HepG2 (cell line): ENCODE measurements around the gene MAPK14. TPM values are rescaled to one million over a fixed set of nuclear protein-coding genes. Genes with fewer than 3 reads are reported as not detected.

ENCODE experiments used
- MXI1 ChIP-seq: IDR thresholded peaks from 3 replicates; pipeline ENCODE4 v1.6.1; 2012; ENCODE audit warnings: low read depth, low read length, inconsistent platforms, borderline replicate concordance
- STAG1 ChIP-seq: sonication (generic); formaldehyde crosslinking; IDR thresholded peaks from 2 replicates; pipeline ENCODE4 v1.4.0; 2020; ENCODE audit warnings: missing genetic modification reagents
- polyA plus RNA-seq, 8 experiments: library from polyadenylated mRNA; depleted of rRNA in 3 of 8; stranded (reverse) in 7 of 8; unstranded in 1 of 8; fragments of >200 nt; fragmentation: Illumina TruSeq in 4 of 8; extraction: Trizol in 4 of 8; gene quantifications; 2 replicates each; pipeline versions ENCODE4 v1.2.1 to v1.2.3, GENCODE V29; 2011 to 2016; ENCODE audit warnings: low read depth in 4 of 8, missing spikeins in 1 of 8, mixed read lengths in 1 of 8; ENCODE audit not compliant: insufficient read depth in 1 of 8
- total RNA-seq, 5 experiments: library from RNA; depleted of rRNA; stranded (reverse); fragments of >200 nt; fragmentation: Illumina TruSeq; extraction: Trizol; gene quantifications; 2 replicates each; pipeline ENCODE4 v1.2.3, GENCODE V29; 2016; ENCODE audit warnings: low read depth in 1 of 5
- TF ChIP-seq, protein P1 (sequence below): sonication (generic); formaldehyde crosslinking; IDR thresholded peaks from 2 replicates; pipeline ENCODE4 v1.4.0; 2020; ENCODE audit warnings: missing genetic modification reagents
- TF ChIP-seq, protein P2 (sequence below): sonication (generic); formaldehyde crosslinking; IDR thresholded peaks from 2 replicates; pipeline ENCODE4 v1.5.1; 2020; ENCODE audit warnings: mild to moderate bottlenecking, missing genetic modification reagents, moderate library complexity
- TF ChIP-seq, protein P3 (sequence below): sonication (generic); formaldehyde crosslinking; IDR thresholded peaks from 2 replicates; pipeline ENCODE4 v1.5.0; 2020; ENCODE audit warnings: mild to moderate bottlenecking, missing genetic modification reagents, moderate library complexity

The MAPK14 gene
- total and polyA plus RNA-seq, 2 of the 13 experiments (the other 11 are each of a cell fraction or from before 2014, with no cell fraction given): 66.3 to 67.3 TPM

DNA sequence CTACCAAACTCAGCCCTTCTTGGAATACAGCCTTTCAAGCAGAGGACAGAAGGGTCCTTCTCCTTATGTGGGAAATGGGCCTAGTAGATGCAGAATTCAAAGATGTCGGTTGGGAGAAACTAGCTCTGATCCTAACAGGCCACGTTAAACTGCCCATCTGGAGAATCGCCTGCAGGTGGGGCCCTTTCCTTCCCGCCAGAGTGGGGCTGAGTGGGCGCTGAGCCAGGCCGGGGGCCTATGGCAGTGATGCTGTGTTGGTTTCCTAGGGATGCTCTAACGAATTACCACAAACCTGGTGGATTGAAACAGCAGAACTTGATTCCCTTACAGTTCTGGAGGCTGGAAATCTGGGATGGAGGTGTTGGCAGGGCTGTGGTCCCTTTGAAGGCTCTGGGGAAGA lies 111.8 kb downstream of the MAPK14 start (continued):
- TF ChIP-seq, protein P1, sequence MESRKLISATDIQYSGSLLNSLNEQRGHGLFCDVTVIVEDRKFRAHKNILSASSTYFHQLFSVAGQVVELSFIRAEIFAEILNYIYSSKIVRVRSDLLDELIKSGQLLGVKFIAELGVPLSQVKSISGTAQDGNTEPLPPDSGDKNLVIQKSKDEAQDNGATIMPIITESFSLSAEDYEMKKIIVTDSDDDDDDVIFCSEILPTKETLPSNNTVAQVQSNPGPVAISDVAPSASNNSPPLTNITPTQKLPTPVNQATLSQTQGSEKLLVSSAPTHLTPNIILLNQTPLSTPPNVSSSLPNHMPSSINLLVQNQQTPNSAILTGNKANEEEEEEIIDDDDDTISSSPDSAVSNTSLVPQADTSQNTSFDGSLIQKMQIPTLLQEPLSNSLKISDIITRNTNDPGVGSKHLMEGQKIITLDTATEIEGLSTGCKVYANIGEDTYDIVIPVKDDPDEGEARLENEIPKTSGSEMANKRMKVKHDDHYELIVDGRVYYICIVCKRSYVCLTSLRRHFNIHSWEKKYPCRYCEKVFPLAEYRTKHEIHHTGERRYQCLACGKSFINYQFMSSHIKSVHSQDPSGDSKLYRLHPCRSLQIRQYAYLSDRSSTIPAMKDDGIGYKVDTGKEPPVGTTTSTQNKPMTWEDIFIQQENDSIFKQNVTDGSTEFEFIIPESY (CRISPR knock-in tag): peak; percentile 99
- TF ChIP-seq, protein P2, sequence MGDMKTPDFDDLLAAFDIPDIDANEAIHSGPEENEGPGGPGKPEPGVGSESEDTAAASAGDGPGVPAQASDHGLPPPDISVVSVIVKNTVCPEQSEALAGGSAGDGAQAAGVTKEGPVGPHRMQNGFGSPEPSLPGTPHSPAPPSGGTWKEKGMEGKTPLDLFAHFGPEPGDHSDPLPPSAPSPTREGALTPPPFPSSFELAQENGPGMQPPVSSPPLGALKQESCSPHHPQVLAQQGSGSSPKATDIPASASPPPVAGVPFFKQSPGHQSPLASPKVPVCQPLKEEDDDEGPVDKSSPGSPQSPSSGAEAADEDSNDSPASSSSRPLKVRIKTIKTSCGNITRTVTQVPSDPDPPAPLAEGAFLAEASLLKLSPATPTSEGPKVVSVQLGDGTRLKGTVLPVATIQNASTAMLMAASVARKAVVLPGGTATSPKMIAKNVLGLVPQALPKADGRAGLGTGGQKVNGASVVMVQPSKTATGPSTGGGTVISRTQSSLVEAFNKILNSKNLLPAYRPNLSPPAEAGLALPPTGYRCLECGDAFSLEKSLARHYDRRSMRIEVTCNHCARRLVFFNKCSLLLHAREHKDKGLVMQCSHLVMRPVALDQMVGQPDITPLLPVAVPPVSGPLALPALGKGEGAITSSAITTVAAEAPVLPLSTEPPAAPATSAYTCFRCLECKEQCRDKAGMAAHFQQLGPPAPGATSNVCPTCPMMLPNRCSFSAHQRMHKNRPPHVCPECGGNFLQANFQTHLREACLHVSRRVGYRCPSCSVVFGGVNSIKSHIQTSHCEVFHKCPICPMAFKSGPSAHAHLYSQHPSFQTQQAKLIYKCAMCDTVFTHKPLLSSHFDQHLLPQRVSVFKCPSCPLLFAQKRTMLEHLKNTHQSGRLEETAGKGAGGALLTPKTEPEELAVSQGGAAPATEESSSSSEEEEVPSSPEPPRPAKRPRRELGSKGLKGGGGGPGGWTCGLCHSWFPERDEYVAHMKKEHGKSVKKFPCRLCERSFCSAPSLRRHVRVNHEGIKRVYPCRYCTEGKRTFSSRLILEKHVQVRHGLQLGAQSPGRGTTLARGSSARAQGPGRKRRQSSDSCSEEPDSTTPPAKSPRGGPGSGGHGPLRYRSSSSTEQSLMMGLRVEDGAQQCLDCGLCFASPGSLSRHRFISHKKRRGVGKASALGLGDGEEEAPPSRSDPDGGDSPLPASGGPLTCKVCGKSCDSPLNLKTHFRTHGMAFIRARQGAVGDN: peak; percentile 15; the same call in 1 of the 2 replicates
- TF ChIP-seq STAG1 (CRISPR knock-in tag) (peak; percentile 51), MXI1 (no peak)
- TF ChIP-seq, protein P3, sequence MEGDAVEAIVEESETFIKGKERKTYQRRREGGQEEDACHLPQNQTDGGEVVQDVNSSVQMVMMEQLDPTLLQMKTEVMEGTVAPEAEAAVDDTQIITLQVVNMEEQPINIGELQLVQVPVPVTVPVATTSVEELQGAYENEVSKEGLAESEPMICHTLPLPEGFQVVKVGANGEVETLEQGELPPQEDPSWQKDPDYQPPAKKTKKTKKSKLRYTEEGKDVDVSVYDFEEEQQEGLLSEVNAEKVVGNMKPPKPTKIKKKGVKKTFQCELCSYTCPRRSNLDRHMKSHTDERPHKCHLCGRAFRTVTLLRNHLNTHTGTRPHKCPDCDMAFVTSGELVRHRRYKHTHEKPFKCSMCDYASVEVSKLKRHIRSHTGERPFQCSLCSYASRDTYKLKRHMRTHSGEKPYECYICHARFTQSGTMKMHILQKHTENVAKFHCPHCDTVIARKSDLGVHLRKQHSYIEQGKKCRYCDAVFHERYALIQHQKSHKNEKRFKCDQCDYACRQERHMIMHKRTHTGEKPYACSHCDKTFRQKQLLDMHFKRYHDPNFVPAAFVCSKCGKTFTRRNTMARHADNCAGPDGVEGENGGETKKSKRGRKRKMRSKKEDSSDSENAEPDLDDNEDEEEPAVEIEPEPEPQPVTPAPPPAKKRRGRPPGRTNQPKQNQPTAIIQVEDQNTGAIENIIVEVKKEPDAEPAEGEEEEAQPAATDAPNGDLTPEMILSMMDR (CRISPR knock-in tag): peak; percentile 65
